Hypothalamus (tissue), 51 donors: Measurements from ENCODE around the gene PRKCSH.
"Not testable (repeated sequence)": the region's sequence is repeated elsewhere in the genome, so short reads cannot be mapped to it uniquely, and the experiment has no call there.

Experiments
- DNase-seq, 51 donors: peaks; one replicate each; lab custom pipeline; 2025; lab: John Stamatoyannopoulos, UW

PRKCSH gene

DNA sequence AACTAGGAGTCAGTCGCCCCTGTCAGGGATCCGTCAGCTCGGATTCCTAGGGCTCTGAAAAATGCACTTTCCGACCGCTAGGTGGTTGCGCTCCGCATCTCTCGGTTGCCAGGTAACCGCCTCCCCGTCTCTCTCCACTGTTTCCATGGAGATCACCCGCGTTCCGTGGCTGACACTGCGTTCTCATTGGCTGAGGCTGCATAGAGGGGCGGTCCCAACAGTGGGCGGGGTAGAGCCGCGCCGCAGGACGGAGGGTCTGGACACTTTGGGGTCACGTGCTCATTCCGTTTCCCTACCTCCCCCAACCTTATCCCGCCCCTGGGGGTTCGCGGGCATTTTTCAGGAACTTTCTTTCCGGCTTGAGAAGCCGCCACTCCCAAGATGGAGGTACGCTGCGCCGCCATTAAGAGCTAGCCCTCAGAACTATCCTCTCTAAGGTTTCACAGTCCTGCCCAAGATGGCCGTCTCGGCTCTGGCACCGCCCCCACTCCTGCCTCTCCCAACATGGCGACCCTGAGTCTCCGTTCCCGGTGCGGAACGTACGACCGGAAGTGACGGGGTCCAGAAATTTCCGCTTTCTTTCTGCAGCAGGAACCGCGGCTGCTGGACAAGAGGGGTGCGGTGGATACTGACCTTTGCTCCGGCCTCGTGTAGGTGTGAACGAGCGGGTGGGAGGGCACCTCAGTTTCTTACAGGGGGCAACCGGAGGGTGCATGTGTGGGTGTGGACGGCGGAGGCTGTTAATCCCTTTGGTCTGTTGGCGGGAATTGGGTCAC is at the start of gene PRKCSH, which contains the start of gene ODAD3:
Gene PRKCSH (plus strand): TSS at position 579 of the 776 bp plus-strand sequence. CDS start 483 bp downstream, outside the sequence.
Gene ODAD3 (minus strand): TSS at position 65 of the 776 bp plus-strand sequence. CDS start 105 bp downstream, outside the sequence.
- DNase-seq: peak; percentile 82 to 100 (median 100)

GRCh38 chr19:11387162-11388034 is 48.0 kb upstream of the PRKCSH start:
- no peak for DNase-seq

DNA sequence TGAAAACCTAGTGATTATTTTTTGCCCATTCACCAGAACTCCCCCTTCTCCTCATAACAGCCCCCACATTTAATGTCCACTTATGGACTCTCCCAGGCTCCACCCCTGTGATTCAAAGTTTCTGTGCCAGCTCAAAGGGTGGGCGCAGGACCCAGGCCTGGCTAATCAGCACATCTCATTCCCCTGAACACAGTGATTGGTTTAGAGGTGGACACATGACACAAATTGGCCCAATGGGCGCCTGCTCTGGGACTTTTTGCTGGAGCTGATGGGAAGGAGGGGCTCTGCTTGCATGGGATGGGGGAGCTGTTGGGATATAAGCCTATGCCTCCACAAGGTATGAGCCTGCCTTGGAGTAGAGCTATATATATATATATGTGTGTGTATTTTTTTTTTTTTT is 45.1 kb upstream of the PRKCSH start:
- no peak for DNase-seq

- no peak for DNase-seq
Measured at GRCh38 chr19:11390933-11391680, 44.3 kb upstream of the PRKCSH start.

- no peak for DNase-seq
Measured at GRCh38 chr19:11397089-11397610, 38.3 kb upstream of the PRKCSH start.

DNA sequence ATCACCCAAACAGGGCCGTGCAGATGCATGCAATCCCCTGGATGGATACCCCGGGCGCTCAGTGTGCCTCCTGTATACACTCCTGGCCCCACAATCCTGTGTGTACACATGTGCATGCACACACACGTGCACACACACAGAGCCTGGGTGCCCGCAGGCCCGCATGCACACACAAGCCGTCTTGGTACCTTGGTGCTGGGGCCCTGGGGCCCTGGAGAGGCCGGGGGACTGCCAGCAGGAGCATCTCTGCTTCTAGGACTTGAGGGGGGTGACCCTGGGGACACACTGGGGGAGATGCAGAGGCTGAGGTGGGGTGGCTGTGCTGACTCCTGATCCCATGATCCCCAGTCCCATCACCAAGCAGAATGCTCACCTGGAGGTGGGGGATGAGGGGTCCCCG is 35.8 kb upstream of the PRKCSH start:
- DNase-seq: no peak

- DNase-seq: no peak
Measured at GRCh38 chr19:11400798-11401197, 34.6 kb upstream of the PRKCSH start.

- no peak for DNase-seq
Measured at GRCh38 chr19:11401808-11402543, 33.5 kb upstream of the PRKCSH start.

DNA sequence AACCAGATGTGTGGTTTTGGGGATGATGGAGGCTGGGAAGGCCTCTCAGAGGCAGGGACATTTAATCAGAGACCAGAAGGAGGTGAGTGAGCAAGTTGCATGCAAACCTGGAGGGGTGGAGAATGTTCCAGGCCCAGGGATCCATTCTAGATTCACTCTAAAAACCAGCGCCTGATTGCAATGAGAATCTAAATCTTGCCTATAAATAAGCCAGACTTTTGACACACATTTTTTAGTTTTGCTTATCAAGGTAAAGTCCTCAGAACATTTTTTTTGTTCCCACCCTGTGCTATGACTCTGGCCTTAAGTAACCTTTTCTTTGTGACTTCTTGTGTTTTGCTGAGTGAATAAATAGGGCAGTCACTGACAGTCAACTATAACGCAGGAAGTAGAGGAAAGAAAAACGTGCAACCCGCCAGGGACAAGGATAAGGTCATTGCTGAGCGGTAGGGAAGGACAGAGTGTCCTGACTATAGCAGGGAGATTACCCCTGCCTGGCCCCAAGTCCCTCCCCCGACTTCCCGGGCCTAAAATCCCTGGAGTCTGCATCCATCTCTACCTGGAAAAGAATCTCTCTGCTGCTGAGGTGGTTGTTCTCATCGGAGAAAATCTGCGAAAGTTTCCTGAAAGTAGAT is 30.7 kb upstream of the PRKCSH start:
- no peak for DNase-seq

DNA sequence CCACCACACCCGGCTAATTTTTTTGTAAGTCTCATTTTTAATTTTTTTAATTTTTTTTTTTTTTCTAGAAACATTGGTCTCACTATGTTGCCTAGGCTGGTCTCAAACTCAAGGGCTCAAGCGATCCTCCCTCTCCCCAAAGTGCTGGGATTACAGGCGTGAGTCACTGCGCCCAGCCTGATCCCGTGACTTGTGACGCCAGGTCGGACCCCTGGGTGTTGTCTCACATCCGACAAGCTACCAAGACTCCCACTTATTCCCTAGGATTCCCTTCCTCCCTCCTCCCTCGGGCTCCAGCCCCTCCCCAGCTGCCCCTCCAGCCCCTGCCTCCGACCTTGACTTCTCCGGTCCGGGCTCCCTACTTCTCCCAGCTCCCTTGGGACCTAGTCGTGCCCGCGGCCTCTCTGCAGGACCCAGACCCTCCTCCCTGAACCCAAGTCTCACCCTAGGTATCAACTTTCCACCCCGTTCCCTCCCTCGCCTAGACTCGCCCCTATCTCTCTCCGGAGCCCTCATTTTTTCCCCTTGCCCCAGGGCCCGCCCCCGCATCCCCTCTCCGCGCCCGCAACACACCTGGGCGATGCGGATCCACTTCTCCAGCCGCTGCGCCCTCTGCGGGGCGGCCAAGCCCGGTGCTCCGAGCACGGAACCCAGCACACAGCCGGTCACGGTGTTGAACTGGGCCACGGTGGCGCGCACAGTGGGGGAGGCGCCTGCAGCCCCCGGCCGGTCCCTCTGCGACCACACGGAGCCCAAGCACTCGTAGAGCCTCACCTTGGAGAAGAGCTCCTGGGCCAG is 29.4 kb upstream of the PRKCSH start:
- DNase-seq: peak in 2 of 51 donors; percentile 7 to 12

DNA sequence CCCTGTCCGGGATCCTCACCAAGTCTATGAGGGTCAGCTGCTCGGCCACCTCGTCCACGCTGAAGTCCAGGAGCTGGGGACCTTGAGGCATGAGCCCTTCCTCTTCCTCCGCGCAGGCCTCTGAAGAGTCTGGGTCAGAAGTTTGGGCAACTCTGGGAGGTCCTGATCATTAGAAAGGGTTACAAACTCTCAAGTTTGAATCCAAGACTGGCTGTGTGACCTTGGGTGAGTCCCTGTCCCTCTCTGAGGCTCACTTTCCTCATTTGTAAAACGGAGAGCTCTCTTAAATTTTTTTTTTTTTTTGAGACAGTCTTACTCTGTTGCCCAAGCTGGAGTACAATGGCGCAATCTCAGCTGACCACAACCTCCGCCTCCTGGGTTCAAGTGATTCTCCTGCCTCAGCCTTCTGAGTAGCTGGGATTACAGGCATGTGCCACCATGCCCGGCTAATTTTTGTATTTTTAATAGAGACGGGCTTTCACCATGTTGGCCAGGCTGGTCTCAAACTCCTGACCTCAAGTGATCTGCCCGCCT is 28.7 kb upstream of the PRKCSH start:
- not testable (repeated sequence) for DNase-seq

GRCh38 chr19:11408591-11408990 is 26.8 kb upstream of the PRKCSH start:
- DNase-seq: no peak

- DNase-seq: no peak
Measured at GRCh38 chr19:11410682-11411081, 24.8 kb upstream of the PRKCSH start.

DNA sequence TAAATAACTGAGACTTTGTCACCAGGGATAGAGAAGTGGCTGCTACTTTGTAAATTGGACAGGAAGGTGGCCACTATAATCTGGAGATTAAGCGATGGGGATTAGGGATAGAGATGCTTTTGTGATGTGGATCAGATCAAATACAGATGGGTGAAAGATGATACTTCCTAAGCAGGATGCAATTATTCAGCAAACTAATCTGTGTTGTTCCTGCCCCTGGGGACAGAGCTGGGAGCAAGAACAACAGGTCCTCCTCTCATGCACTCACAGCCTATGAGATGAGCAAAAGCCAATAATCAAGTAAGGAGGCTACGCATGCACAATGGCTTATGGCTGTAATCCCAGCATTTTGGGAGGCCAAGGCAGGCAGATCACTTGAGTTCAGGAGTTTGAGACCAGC is 20.9 kb upstream of the PRKCSH start:
- DNase-seq: no peak

- no peak for DNase-seq
Measured at GRCh38 chr19:11416346-11417052, 18.9 kb upstream of the PRKCSH start.

DNA sequence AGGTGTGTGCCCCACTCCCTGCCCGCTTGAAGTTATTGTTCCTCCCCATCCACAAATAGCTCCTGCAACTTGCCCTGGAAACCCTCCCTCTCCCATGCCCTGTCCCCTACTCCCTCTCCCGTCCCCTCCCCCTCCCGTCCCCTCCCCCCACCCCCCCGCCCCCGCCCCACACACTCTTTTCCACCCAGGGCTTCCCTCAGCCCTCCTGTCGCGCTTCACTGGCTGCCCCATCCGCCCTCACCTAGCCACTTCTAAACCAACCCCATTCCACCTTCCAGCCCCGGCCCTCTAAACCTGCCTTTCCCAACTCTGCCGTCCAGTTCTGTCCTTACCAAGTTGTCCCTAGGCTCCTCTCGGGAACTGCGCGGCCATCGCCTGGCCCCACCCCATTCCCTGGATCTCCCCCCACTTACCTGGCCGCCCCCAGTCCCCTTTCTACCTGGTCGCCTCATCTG is 17.3 kb upstream of the PRKCSH start:
- no peak for DNase-seq
